Activated CD8-positive, alpha-beta memory T cell treated with anti-CD3 and anti-CD28 coated beads, Interleukin-2, amount 10 ng/mL, durations not matched to agents 7 days and 5 days (primary cell): ENCODE data around the gene CCDC178. TPM values are rescaled to one million over a fixed set of nuclear protein-coding genes. Genes with fewer than 3 reads are reported as not detected.

ENCODE experiments used
- ATAC-seq: fragments of 150-1000 bp; cut with Tn5 transposase; one replicate; pipeline ENCODE4 v1.10.0; 2021; ENCODE audit warnings: moderate library complexity
- CTCF ChIA-PET: fragments of 350-600 bp; sonication (Branson Sonifier 250); formaldehyde crosslinking; loops from one replicate; lab custom pipeline; 2021; ENCODE audit warnings: antibody characterized with exemption; lab: Charles Lee
- DNase-seq: peaks from one replicate; pipeline ENCODE4 v3.0.0-alpha.2; 2020
- H3K27ac Mint-ChIP-seq: one replicate; pipeline ENCODE4 v1.8.0; 2021; ENCODE audit warnings: mild to moderate bottlenecking, mixed read lengths
- H3K27me3 Mint-ChIP-seq: one replicate; pipeline ENCODE4 v1.8.0; 2021; ENCODE audit warnings: mixed read lengths
- H3K36me3 Mint-ChIP-seq: one replicate; pipeline ENCODE4 v1.8.0; 2021; ENCODE audit warnings: mild to moderate bottlenecking, mixed read lengths
- H3K4me1 Mint-ChIP-seq: one replicate; pipeline ENCODE4 v1.8.0; 2021; ENCODE audit warnings: mixed read lengths
- H3K4me3 Mint-ChIP-seq: one replicate; pipeline ENCODE4 v1.8.0; 2021; ENCODE audit warnings: mild to moderate bottlenecking, moderate library complexity, mixed read lengths
- H3K9me3 Mint-ChIP-seq: one replicate; pipeline ENCODE4 v1.8.0; 2022; ENCODE audit warnings: low read depth, mixed read lengths
- total RNA-seq, 2 experiments: library from RNA; stranded (reverse); gene quantifications; one replicate each; pipeline ENCODE4 v1.2.3, GENCODE V29; 2021

CCDC178 gene
- total RNA-seq, 2 experiments from 2014 or later = not detected

GRCh38 chr18:32896776-32897547 lies 543.6 kb downstream of the CCDC178 start:
- DNase-seq (no peak), ATAC-seq (no peak)
- H3K27ac Mint-ChIP-seq = no peak overlapping the region
- no peaks in the 10 kb centered on the region for H3K4me1 Mint-ChIP-seq
- no peaks in the 10 kb centered on the region for H3K36me3 Mint-ChIP-seq
- H3K27me3 Mint-ChIP-seq = no peaks in the 10 kb centered on the region
- peaks cover 4% of the 10 kb centered on the region for H3K9me3 Mint-ChIP-seq
- no peak overlapping the region for H3K4me3 Mint-ChIP-seq
- CTCF ChIA-PET = no interaction called here

GRCh38 chr18:32893915-32894314 lies 546.6 kb downstream of the CCDC178 start:
- Mint-ChIP-seq H3K27ac (no peak overlapping the region), H3K36me3 (no peaks in the 10 kb centered on the region), H3K9me3 (peaks cover 4% of the 10 kb centered on the region), H3K4me1 (no peaks in the 10 kb centered on the region), H3K27me3 (no peaks in the 10 kb centered on the region), H3K4me3 (no peak overlapping the region)
- ATAC-seq (no peak), DNase-seq (no peak)
- CTCF ChIA-PET = no interaction called here

- Mint-ChIP-seq H3K27me3 (no peaks in the 10 kb centered on the region), H3K4me3 (no peak overlapping the region), H3K36me3 (no peaks in the 10 kb centered on the region), H3K4me1 (no peaks in the 10 kb centered on the region), H3K9me3 (peaks cover 2% of the 10 kb centered on the region), H3K27ac (no peak overlapping the region)
- ATAC-seq (no peak), DNase-seq (no peak)
- CTCF ChIA-PET = no interaction called here
Observed at GRCh38 chr18:32891797-32892196, 548.7 kb downstream of the CCDC178 start.

DNA sequence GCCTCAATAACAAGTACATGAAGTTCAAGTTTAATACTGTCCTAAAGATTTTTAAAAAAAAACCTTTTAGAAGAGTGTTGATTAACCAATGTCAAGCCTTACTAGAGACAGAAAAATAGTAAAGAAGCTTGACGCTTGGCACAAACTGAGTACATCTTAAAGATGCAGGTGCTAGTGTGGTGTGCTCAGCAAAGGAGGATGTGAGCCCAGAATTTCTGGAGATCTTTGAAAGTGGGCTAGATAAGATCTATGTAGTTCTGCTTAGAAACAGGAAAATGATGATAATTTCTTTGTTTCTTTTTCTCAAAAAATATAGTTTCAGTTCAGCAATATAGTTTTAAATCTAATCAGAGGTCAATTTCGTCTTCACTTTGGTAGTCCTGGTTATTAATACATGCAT lies 549.4 kb downstream of the CCDC178 start:
- DNase-seq = no peak
- no peaks in the 10 kb centered on the region for H3K9me3 Mint-ChIP-seq
- no peaks in the 10 kb centered on the region for H3K4me1 Mint-ChIP-seq
- CTCF ChIA-PET = no interaction called here
- no peak overlapping the region for H3K27ac Mint-ChIP-seq
- no peak overlapping the region for H3K4me3 Mint-ChIP-seq
- H3K27me3 Mint-ChIP-seq = no peaks in the 10 kb centered on the region
- no peak for ATAC-seq
- no peaks in the 10 kb centered on the region for H3K36me3 Mint-ChIP-seq

DNA sequence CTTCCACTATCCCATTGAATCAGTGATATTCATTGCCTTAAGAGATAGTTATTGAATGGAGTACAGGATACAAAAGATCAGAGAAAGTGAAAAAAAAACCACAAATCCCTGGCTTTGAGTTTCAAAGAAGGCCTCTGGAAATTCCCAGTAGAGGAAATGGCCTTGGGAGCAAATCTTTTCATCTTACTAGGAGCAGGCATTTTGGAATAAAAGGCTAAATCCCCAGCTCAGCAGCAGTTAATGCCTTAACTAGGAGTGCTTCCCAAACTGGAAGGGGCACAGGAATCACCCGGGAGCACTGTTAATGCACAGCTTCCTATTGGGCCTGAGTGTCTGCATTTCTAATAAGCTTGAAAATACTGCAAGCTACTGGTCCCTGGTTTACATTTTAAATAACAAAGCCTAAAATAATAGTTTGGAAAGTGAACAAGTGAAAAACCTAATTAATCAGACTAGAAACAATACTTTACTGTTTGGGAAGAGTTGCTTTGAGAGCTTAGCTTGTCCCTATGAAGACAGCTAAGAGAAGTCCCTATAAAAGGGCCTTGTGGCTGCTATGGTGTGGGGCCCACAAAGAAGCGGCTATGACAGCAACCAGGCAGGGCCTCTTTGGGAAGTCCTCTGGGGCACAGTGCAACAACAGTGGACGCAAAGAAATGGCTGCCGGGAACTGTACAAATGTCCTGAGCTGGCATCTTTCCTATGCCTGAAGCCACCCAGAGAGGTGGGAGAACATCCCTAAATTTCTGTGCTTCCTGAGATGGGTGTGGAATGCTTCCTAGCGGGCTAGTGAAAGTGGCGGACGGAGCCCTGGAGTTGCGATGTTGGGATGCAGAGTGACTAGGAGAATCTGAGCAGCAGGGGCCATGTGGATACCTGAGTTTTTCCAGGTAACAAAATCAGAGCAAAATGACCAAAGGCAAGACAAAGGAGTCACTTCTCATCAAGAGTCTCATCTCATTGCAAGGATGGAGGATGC lies 550.6 kb downstream of the CCDC178 start:
- Mint-ChIP-seq H3K36me3 (no peaks in the 10 kb centered on the region), H3K27ac (no peak overlapping the region), H3K27me3 (no peaks in the 10 kb centered on the region), H3K4me3 (no peak overlapping the region), H3K9me3 (no peaks in the 10 kb centered on the region), H3K4me1 (no peaks in the 10 kb centered on the region)
- CTCF ChIA-PET = no interaction called here
- DNase-seq = no peak
- ATAC-seq = no peak

DNA sequence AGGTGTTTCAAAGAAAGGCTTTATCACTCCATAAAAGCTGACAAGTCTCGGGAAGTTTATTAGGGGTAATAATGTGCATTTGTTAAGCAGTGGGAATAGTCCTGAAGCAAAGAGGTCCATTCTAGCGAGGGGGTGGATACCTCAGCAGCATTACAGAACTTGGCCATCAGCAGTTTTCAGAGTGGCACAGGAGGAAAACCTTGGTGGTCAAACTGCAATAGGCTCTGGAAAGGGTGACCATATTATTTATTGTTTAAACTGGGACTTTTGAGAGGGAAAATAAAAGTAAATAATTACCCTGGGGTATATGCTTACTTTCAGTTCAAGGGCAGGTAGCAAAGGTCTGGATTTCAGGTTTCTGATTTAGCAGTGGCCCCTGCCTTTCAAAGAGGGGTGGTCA lies 552.2 kb downstream of the CCDC178 start:
- ATAC-seq (no peak), DNase-seq (no peak)
- no peak overlapping the region for H3K4me3 Mint-ChIP-seq
- H3K9me3 Mint-ChIP-seq = no peaks in the 10 kb centered on the region
- CTCF ChIA-PET = no interaction called here
- H3K27ac Mint-ChIP-seq = no peak overlapping the region
- no peaks in the 10 kb centered on the region for H3K4me1 Mint-ChIP-seq
- H3K36me3 Mint-ChIP-seq = no peaks in the 10 kb centered on the region
- no peaks in the 10 kb centered on the region for H3K27me3 Mint-ChIP-seq

Other genes starting within 250 kb of the CCDC178 start
- not detected for gene ASXL3, start 137.5 kb upstream of the CCDC178 start, total RNA-seq